ENCODE measurements around the gene ATP11B.
"Not testable (repeated sequence)": the region's sequence is repeated elsewhere in the genome, so short reads cannot be mapped to it uniquely, and the experiment has no call there.

The ATP11B gene

GRCh38 chr3:182795389-182795782 is 2.1 kb downstream of the ATP11B start:
- no peak for DNase-seq (ENCODE audit: low read depth)

GRCh38 chr3:182796310-182796709 is 3.0 kb downstream of the ATP11B start:
- DNase-seq (ENCODE audit: low read depth), result no peak

- DNase-seq (ENCODE audit: low read depth), result no peak
Measured at GRCh38 chr3:182797876-182798275, 4.6 kb downstream of the ATP11B start.

GRCh38 chr3:182799143-182799542 is 5.8 kb downstream of the ATP11B start:
- DNase-seq (ENCODE audit: low read depth), result not testable (repeated sequence)

- no peak for DNase-seq (ENCODE audit: low read depth)
Measured at GRCh38 chr3:182800508-182800907, 7.2 kb downstream of the ATP11B start.

- no peak for DNase-seq (ENCODE audit: low read depth)
Measured at GRCh38 chr3:182802413-182803390, 9.4 kb downstream of the ATP11B start.

- DNase-seq (ENCODE audit: low read depth), result no peak
Measured at GRCh38 chr3:182803596-182803995, 10.3 kb downstream of the ATP11B start.

GRCh38 chr3:182807061-182807460 is 13.8 kb downstream of the ATP11B start:
- DNase-seq (ENCODE audit: low read depth), result no peak

- DNase-seq (ENCODE audit: low read depth), result no peak
Measured at GRCh38 chr3:182808041-182808770, 14.9 kb downstream of the ATP11B start.

- DNase-seq (ENCODE audit: low read depth), result no peak
Measured at GRCh38 chr3:182809531-182809930, 16.2 kb downstream of the ATP11B start.

- no peak for DNase-seq (ENCODE audit: low read depth)
Measured at GRCh38 chr3:182810574-182811268, 17.4 kb downstream of the ATP11B start.

GRCh38 chr3:182811269-182811596 is 17.9 kb downstream of the ATP11B start:
- no peak for DNase-seq (ENCODE audit: low read depth)

- DNase-seq (ENCODE audit: low read depth), result no peak
Measured at GRCh38 chr3:182812123-182812522, 18.8 kb downstream of the ATP11B start.

GRCh38 chr3:182814419-182815062 is 21.2 kb downstream of the ATP11B start:
- DNase-seq (ENCODE audit: low read depth), result no peak

- DNase-seq (ENCODE audit: low read depth), result no peak
Measured at GRCh38 chr3:182816181-182816580, 22.9 kb downstream of the ATP11B start.

GRCh38 chr3:182818296-182818978 is 25.1 kb downstream of the ATP11B start:
- no peak for DNase-seq (ENCODE audit: low read depth)

GRCh38 chr3:182821221-182821981 is 28.1 kb downstream of the ATP11B start:
- no peak for DNase-seq (ENCODE audit: low read depth)

- not testable (repeated sequence) for DNase-seq (ENCODE audit: low read depth)
Measured at GRCh38 chr3:182822260-182822659, 29.0 kb downstream of the ATP11B start.

GRCh38 chr3:182824957-182825356 is 31.7 kb downstream of the ATP11B start:
- no peak for DNase-seq (ENCODE audit: low read depth)

GRCh38 chr3:182829761-182830405 is 36.6 kb downstream of the ATP11B start:
- no peak for DNase-seq (ENCODE audit: low read depth)
